GM12892 (cell line): ENCODE data around the gene SH2B2.

Source experiments
- POLR2A ChIP-seq: IDR thresholded peaks from 2 replicates; pipeline ENCODE4 v1.6.1; 2011; ENCODE audit warnings: low read depth, low read length, control low read depth
- POLR2AphosphoS5 ChIP-seq: IDR thresholded peaks from 2 replicates; pipeline ENCODE4 v1.6.1; 2011; ENCODE audit warnings: low read depth, low read length, control low read depth

GRCh38 chr7:102321351-102322201, 34.9 kb downstream of the SH2B2 start:
- TF ChIP-seq POLR2AphosphoS5 (no peak), POLR2A (no peak)
